OCI-LY7 (cell line): ENCODE measurements around the gene ANKRD16.
"Not testable (repeated sequence)": the region's sequence is repeated elsewhere in the genome, so short reads cannot be mapped to it uniquely, and the experiment has no call there.

Source experiments
- EZH2phosphoT487 ChIP-seq: fragments of 200-600 bp; sonication (generic); IDR thresholded peaks from 2 replicates; pipeline ENCODE4 v1.6.1; 2018; ENCODE audit warnings: low read depth, borderline replicate concordance, mild to moderate bottlenecking, mixed run types, antibody characterized with exemption, low read length, moderate library complexity, mixed read lengths
- TF ChIP-seq, protein P1 (sequence below): fragments of 200-600 bp; sonication (generic); conservative IDR thresholded peaks from 2 replicates; pipeline ENCODE4 v1.5.1; 2014; ENCODE audit warnings: mild to moderate bottlenecking, antibody characterized with exemption, low read length, moderate library complexity, mixed read lengths

DNA sequence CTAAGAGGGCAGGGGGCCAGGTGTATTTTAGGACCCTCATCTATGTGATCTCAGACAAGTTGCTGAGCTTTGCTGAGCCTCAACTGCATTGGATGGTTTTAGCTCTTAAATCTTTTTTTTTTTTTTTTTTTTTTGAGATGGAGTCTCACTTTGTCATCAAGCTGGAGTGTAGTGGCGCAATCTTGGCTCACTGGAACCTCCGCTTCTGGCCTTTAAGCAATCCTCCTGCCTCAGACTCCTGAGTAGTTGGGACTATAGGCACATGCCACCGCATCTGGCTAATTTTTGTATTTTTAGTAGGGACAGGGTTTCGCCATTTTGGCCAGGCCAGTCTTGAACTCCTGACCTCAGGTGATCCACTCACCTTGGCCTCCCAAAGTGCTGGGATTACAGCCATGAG lies 43.0 kb downstream of the ANKRD16 start:
- TF ChIP-seq, protein P1, sequence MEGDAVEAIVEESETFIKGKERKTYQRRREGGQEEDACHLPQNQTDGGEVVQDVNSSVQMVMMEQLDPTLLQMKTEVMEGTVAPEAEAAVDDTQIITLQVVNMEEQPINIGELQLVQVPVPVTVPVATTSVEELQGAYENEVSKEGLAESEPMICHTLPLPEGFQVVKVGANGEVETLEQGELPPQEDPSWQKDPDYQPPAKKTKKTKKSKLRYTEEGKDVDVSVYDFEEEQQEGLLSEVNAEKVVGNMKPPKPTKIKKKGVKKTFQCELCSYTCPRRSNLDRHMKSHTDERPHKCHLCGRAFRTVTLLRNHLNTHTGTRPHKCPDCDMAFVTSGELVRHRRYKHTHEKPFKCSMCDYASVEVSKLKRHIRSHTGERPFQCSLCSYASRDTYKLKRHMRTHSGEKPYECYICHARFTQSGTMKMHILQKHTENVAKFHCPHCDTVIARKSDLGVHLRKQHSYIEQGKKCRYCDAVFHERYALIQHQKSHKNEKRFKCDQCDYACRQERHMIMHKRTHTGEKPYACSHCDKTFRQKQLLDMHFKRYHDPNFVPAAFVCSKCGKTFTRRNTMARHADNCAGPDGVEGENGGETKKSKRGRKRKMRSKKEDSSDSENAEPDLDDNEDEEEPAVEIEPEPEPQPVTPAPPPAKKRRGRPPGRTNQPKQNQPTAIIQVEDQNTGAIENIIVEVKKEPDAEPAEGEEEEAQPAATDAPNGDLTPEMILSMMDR, result not testable (repeated sequence)
- not testable (repeated sequence) for TF ChIP-seq EZH2phosphoT487
